AG04449 (cell line): ENCODE results near the gene MGP.
A peak's percentile ranks its signal among the peaks of the same experiment; 100 is the strongest.

Source experiments
- CTCF ChIA-PET: fragments of 350-600 bp; formaldehyde crosslinking; extraction: SDS; loops from one replicate; lab custom pipeline; 2021; ENCODE audit warnings: antibody characterized with exemption; lab: Yijun Ruan, JAX
- POLR2A ChIA-PET: fragments of 400-600, 350-600 bp; formaldehyde crosslinking; extraction: SDS; loops from one replicate; lab custom pipeline; 2020; ENCODE audit warnings: antibody characterized with exemption, inconsistent platforms; lab: Yijun Ruan, JAX
- DNase-seq: peaks from one replicate; pipeline ENCODE4 v3.0.0-alpha.2; 2010; ENCODE audit warnings: low read depth, low spot score
- H3K4me3 ChIP-seq: 2 replicates; pipeline ENCODE4 v1.5.1; 2011; ENCODE audit warnings: low read depth, mild to moderate bottlenecking, control low read depth, low read length
- TF ChIP-seq, protein P1 (sequence below): IDR thresholded peaks from one replicate; pipeline ENCODE4 v1.5.1; 2011; ENCODE audit warnings: mild to moderate bottlenecking, moderate library complexity, low read length, control low read depth, inconsistent platforms; ENCODE audit not compliant: insufficient read depth; ENCODE audit errors: missing control alignments

MGP gene

GRCh38 chr12:14836336-14837210, 49.1 kb downstream of the MGP start:
- CTCF ChIA-PET, result interaction anchor here (0.5 to 2.3 kb wide), 8 partner anchors 9 to 161 kb away, joined by 3 to 12 read pairs (median 3); no protein-coding TSS in a partner anchor
- TF ChIP-seq, protein P1, sequence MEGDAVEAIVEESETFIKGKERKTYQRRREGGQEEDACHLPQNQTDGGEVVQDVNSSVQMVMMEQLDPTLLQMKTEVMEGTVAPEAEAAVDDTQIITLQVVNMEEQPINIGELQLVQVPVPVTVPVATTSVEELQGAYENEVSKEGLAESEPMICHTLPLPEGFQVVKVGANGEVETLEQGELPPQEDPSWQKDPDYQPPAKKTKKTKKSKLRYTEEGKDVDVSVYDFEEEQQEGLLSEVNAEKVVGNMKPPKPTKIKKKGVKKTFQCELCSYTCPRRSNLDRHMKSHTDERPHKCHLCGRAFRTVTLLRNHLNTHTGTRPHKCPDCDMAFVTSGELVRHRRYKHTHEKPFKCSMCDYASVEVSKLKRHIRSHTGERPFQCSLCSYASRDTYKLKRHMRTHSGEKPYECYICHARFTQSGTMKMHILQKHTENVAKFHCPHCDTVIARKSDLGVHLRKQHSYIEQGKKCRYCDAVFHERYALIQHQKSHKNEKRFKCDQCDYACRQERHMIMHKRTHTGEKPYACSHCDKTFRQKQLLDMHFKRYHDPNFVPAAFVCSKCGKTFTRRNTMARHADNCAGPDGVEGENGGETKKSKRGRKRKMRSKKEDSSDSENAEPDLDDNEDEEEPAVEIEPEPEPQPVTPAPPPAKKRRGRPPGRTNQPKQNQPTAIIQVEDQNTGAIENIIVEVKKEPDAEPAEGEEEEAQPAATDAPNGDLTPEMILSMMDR, result no peak
- no peak overlapping the region for H3K4me3 ChIP-seq
- peak; percentile 67 for DNase-seq
- POLR2A ChIA-PET, result interaction anchor here (1.8 kb wide), 1 partner anchor 66 kb away, joined by 6 read pairs; a partner anchor contains a TSS

GRCh38 chr12:14834509-14834908, 51.1 kb downstream of the MGP start:
- DNase-seq, result no peak
- TF ChIP-seq, protein P1, result no peak
- ChIA-PET POLR2A (no interaction called here), CTCF (interaction anchor here (1.7 to 2.2 kb wide), 3 partner anchors 22 to 161 kb away, joined by 3 to 9 read pairs (median 4); no protein-coding TSS in a partner anchor)
- H3K4me3 ChIP-seq, result no peak overlapping the region

- CTCF ChIA-PET, result interaction anchor here (1.7 to 2.2 kb wide), 3 partner anchors 21 to 161 kb away, joined by 3 to 9 read pairs (median 4); no protein-coding TSS in a partner anchor
- POLR2A ChIA-PET, result no interaction called here
- DNase-seq, result no peak
- TF ChIP-seq, protein P1, result no peak
- no peak overlapping the region for H3K4me3 ChIP-seq
These were observed 51.7 kb downstream of the MGP start for GRCh38 chr12:14833952-14834351.

DNA sequence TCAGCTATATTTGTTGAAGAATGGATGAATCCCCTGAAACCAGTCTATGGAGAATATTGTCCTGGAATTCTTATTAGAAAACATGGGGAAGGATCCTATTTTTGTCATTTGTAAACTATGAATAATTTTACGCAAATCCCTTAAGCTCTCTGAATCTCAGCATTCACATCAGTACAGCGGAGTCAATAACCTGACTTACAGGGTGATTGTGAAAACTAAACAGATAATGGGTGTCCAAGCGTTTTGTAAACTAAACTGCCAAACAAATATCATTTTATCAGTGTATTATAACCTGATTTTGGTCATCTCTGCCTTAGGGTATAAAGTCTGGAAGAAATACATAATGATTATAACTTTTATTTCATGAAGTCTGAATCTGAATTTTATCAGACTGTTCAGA, 52.3 kb downstream of the MGP start:
- no peak overlapping the region for H3K4me3 ChIP-seq
- POLR2A ChIA-PET, result no interaction called here
- CTCF ChIA-PET, result interaction anchor here (0.8 to 2.2 kb wide), 6 partner anchors 11 to 162 kb away, joined by 3 to 9 read pairs (median 4); no protein-coding TSS in a partner anchor
- TF ChIP-seq, protein P1, result no peak
- no peak for DNase-seq
